ENCODE data around the gene FRAS1.

- TF ChIP-seq CTCF (IDR thresholded peaks at IDR 0.05; ENCODE audit: borderline replicate concordance, extremely low read depth, low read length, poor library complexity, severe bottlenecking) (no peak), EZH2 (IDR thresholded peaks at IDR 0.05; ENCODE audit: borderline replicate concordance, low read depth, low read length, severe bottlenecking) (no peak)
Measured at GRCh38 chr4:78207951-78208350, 150.8 kb downstream of the FRAS1 start.

Data from DND-41 (cell line).